H9 (cell line): Measurements from ENCODE around the gene MRPL44. TPM values are rescaled to one million over a fixed set of nuclear protein-coding genes. Genes with fewer than 3 reads are reported as not detected.

Source experiments
- DNase-seq: peaks from one replicate; pipeline ENCODE4 v3.0.0-alpha.2; 2017
- H2AFZ ChIP-seq: one replicate; pipeline ENCODE4 v1.6.1; 2013; ENCODE audit warnings: mild to moderate bottlenecking, low read length, control low read depth, moderate library complexity
- H2AK5ac ChIP-seq: 2 replicates; pipeline ENCODE4 v1.6.1; 2013; ENCODE audit warnings: low read length, control low read depth, mixed read lengths; ENCODE audit not compliant: insufficient read length
- H2BK120ac ChIP-seq: one replicate; pipeline ENCODE4 v1.6.1; 2013; ENCODE audit warnings: low read depth, mild to moderate bottlenecking, low read length, control low read depth, inconsistent platforms; ENCODE audit not compliant: poor library complexity, severe bottlenecking
- H2BK12ac ChIP-seq: 2 replicates; pipeline ENCODE4 v1.6.1; 2013; ENCODE audit warnings: low read length, control low read depth, mixed read lengths, low read depth; ENCODE audit not compliant: insufficient read length
- H2BK15ac ChIP-seq: 2 replicates; pipeline ENCODE4 v1.6.1; 2013; ENCODE audit warnings: low read depth, low read length, control low read depth
- H2BK20ac ChIP-seq: one replicate; pipeline ENCODE4 v1.6.1; 2013; ENCODE audit warnings: low read depth, mild to moderate bottlenecking, low read length, control low read depth, inconsistent platforms; ENCODE audit not compliant: poor library complexity, severe bottlenecking
- H2BK5ac ChIP-seq: 2 replicates; pipeline ENCODE4 v1.6.1; 2013; ENCODE audit warnings: low read length, control low read depth, mixed read lengths; ENCODE audit not compliant: insufficient read length
- H3K14ac ChIP-seq: 2 replicates; pipeline ENCODE4 v1.6.1; 2013; ENCODE audit warnings: low read length, control low read depth; ENCODE audit not compliant: insufficient read depth
- H3K18ac ChIP-seq: 2 replicates; pipeline ENCODE4 v1.6.1; 2013; ENCODE audit warnings: low read depth, mild to moderate bottlenecking, mixed read lengths, low read length, control low read depth; ENCODE audit not compliant: insufficient read length
- H3K23ac ChIP-seq: 2 replicates; pipeline ENCODE4 v1.6.1; 2013; ENCODE audit warnings: low read length, control low read depth, mixed read lengths, low read depth; ENCODE audit not compliant: insufficient read length
- H3K23me2 ChIP-seq: 2 replicates; pipeline ENCODE4 v1.6.1; 2013; ENCODE audit warnings: low read depth, mild to moderate bottlenecking, mixed read lengths, low read length, control low read depth; ENCODE audit not compliant: insufficient read length, poor library complexity, severe bottlenecking
- H3K27ac ChIP-seq: 2 replicates; pipeline ENCODE4 v1.5.1; 2013; ENCODE audit warnings: low read length, control low read depth, mixed read lengths, low read depth; ENCODE audit not compliant: insufficient read length
- H3K27me3 ChIP-seq: 2 replicates; pipeline ENCODE4 v1.6.1; 2013; ENCODE audit warnings: low read length, control low read depth, inconsistent platforms; ENCODE audit not compliant: insufficient read depth
- H3K4ac ChIP-seq: 2 replicates; pipeline ENCODE4 v1.6.1; 2013; ENCODE audit warnings: low read depth, mild to moderate bottlenecking, control low read depth, inconsistent platforms, low read length, moderate library complexity
- H3K4me1 ChIP-seq: 2 replicates; pipeline ENCODE4 v1.6.1; 2013; ENCODE audit warnings: low read length, control low read depth, inconsistent platforms; ENCODE audit not compliant: insufficient read depth
- H3K4me2 ChIP-seq: 2 replicates; pipeline ENCODE4 v1.6.1; 2013; ENCODE audit warnings: low read length, control low read depth, mixed read lengths; ENCODE audit not compliant: insufficient read length, insufficient read depth
- H3K56ac ChIP-seq: 2 replicates; pipeline ENCODE4 v1.6.1; 2013; ENCODE audit warnings: low read depth, mild to moderate bottlenecking, mixed read lengths, low read length, control low read depth; ENCODE audit not compliant: insufficient read length
- H3K79me1 ChIP-seq: 2 replicates; pipeline ENCODE4 v1.6.1; 2013; ENCODE audit warnings: low read depth, mild to moderate bottlenecking, moderate library complexity, low read length, control low read depth, inconsistent platforms; ENCODE audit not compliant: insufficient read depth, poor library complexity, severe bottlenecking
- H3K79me2 ChIP-seq: 2 replicates; pipeline ENCODE4 v1.6.1; 2013; ENCODE audit warnings: low read length, control low read depth, inconsistent platforms; ENCODE audit not compliant: insufficient read depth
- H3K9ac ChIP-seq: 2 replicates; pipeline ENCODE4 v1.6.1; 2013; ENCODE audit warnings: low read length, control low read depth, mixed read lengths; ENCODE audit not compliant: insufficient read length; ENCODE audit errors: extremely low read depth
- H3K9me3 ChIP-seq: one replicate; pipeline ENCODE4 v1.6.1; 2013; ENCODE audit warnings: low read depth, low read length, inconsistent platforms; ENCODE audit not compliant: control insufficient read depth
- H3T11ph ChIP-seq: one replicate; pipeline ENCODE4 v1.6.1; 2013; ENCODE audit warnings: mild to moderate bottlenecking, low read length, control low read depth, inconsistent platforms
- H4K20me1 ChIP-seq: one replicate; pipeline ENCODE4 v1.6.1; 2013; ENCODE audit not compliant: control insufficient read depth, insufficient read length, insufficient read depth
- H4K5ac ChIP-seq: 2 replicates; pipeline ENCODE4 v1.6.1; 2013; ENCODE audit warnings: low read depth, mild to moderate bottlenecking, mixed read lengths, low read length, control low read depth; ENCODE audit not compliant: insufficient read length
- H4K8ac ChIP-seq: replicated peaks from 2 replicates; pipeline ENCODE4 v1.6.1; 2013; ENCODE audit warnings: low read length, control low read depth, mixed read lengths, low read depth; ENCODE audit not compliant: insufficient read length
- H4K91ac ChIP-seq: 2 replicates; pipeline ENCODE4 v1.6.1; 2013; ENCODE audit warnings: low read depth, mild to moderate bottlenecking, moderate library complexity, mixed read lengths, low read length, control low read depth; ENCODE audit not compliant: insufficient read length
- H3K27ac Mint-ChIP-seq, 3 experiments: 2 replicates in 2 of 3; 3 replicates in 1 of 3; pipeline ENCODE4 v1.8.0; 2020 to 2021; ENCODE audit warnings: mixed read lengths in 3 of 3, mild to moderate bottlenecking in 1 of 3, moderate library complexity in 1 of 3
- H3K27me3 Mint-ChIP-seq: 2 replicates; pipeline ENCODE4 v1.8.0; 2021; ENCODE audit warnings: low read depth, mild to moderate bottlenecking, moderate library complexity, mixed read lengths
- H3K36me3 Mint-ChIP-seq, 3 experiments: 2 replicates in 2 of 3; 3 replicates in 1 of 3; pipeline ENCODE4 v1.8.0; 2020 to 2021; ENCODE audit warnings: low read depth in 3 of 3, mixed read lengths in 3 of 3; ENCODE audit not compliant: insufficient read depth in 1 of 3
- H3K4me1 Mint-ChIP-seq, 2 experiments: 2 replicates each; pipeline ENCODE4 v1.8.0; 2020; ENCODE audit warnings: mixed read lengths in 2 of 2
- H3K4me3 Mint-ChIP-seq, 2 experiments: 2 replicates in 1 of 2; 3 replicates in 1 of 2; pipeline ENCODE4 v1.8.0; 2020 to 2021; ENCODE audit warnings: mild to moderate bottlenecking in 2 of 2, mixed read lengths in 2 of 2, moderate library complexity in 1 of 2
- H3K9me3 Mint-ChIP-seq, 2 experiments: 2 replicates in 1 of 2; 3 replicates in 1 of 2; pipeline ENCODE4 v1.8.0; 2020; ENCODE audit warnings: mild to moderate bottlenecking in 2 of 2, mixed read lengths in 2 of 2, moderate library complexity in 1 of 2
- WGBS: extraction: QIAGEN DNeasy Blood & Tissue Kit; methylation state at CpG from one replicate; pipeline ENCODE4 v1.1.7; 2013; ENCODE audit warnings: missing lambda C conversion rate, low lambda C conversion rate, mixed read lengths; ENCODE audit not compliant: insufficient read length; ENCODE audit errors: extremely low coverage; 5-methylcytosine and 5-hydroxymethylcytosine counted together
- total RNA-seq: library from RNA; stranded (reverse); gene quantifications from 2 replicates; pipeline ENCODE4 v1.2.1, GENCODE V29; 2021
- TF ChIP-seq, protein P1 (sequence below): fragments of 200-600 bp; sonication (generic); conservative IDR thresholded peaks from 3 replicates; pipeline ENCODE4 v1.8.0; 2021; ENCODE audit warnings: antibody characterized with exemption, mild to moderate bottlenecking

The MRPL44 gene
- total RNA-seq, 1 experiment from 2014 or later = 46.1 TPM

DNA sequence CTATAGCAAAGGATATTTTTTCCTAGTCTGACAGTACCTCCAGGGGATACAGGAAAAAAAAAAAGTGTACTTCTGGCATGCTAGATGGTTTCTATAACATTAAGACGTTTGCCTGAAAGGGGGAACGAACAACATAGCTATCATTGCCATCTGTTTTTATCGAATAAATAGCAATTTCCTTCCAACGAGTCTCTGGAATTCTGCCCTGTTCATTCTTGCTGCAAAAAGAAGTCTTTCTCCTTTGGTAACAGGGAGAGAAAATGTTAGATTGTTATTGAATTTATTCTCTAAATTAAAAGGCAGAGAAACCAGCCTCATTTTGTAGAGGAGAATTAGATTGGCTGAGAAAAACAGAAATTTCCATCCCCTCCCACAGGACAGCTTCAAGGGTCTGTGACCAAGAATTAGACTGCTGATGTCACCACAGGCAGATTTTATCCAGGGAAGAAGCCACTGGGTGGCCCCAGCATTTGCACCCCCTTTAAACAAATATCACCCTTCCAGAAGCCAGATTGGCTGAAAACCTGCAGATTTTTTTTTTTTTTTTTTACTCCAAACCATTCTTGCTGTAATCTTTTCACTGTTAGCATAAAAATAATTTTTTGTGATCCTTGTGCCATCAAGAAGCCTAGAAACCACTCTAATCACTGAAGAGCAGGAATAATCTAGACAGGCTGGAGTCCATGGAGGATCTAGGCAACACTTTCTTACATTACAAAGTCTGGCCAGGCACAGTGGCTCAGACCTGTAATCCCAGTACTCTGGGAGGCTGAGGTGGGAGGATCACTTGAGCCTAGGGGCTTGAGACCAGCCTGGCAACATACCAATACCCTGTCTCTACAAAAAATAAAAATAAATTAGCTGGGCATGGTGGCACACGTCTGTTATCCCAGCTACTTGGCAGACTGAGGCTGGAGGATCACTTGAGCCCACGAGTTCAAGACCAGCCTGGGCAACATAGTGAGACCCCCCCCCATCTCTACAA, 24.2 kb upstream of the MRPL44 start:
- Mint-ChIP-seq H3K9me3 (0 out of 5 replicates have a peak, but pooled peaks cover 0 to under 1% of the 10 kb centered on the region in 2 experiments), H3K4me1 (peaks cover 53 to 59% of the 10 kb centered on the region in 2 experiments), H3K27ac (peak overlapping the region; percentile 52 to 91 (median 65); a peak in 4 of 7 replicates), H3K4me3 (no peak overlapping the region), H3K36me3 (peaks cover 1 to 2% (median 2%) of the 10 kb centered on the region in 3 experiments; a peak in 5 of 7 replicates), H3K27me3 (no peaks in the 10 kb centered on the region)
- TF ChIP-seq, protein P1, sequence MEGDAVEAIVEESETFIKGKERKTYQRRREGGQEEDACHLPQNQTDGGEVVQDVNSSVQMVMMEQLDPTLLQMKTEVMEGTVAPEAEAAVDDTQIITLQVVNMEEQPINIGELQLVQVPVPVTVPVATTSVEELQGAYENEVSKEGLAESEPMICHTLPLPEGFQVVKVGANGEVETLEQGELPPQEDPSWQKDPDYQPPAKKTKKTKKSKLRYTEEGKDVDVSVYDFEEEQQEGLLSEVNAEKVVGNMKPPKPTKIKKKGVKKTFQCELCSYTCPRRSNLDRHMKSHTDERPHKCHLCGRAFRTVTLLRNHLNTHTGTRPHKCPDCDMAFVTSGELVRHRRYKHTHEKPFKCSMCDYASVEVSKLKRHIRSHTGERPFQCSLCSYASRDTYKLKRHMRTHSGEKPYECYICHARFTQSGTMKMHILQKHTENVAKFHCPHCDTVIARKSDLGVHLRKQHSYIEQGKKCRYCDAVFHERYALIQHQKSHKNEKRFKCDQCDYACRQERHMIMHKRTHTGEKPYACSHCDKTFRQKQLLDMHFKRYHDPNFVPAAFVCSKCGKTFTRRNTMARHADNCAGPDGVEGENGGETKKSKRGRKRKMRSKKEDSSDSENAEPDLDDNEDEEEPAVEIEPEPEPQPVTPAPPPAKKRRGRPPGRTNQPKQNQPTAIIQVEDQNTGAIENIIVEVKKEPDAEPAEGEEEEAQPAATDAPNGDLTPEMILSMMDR = no peak
- Histone ChIP-seq H3K79me2 (peaks cover 34% of the 10 kb centered on the region; the same call in 1 of the 2 replicates), H2AK5ac (no peak overlapping the region), H3K9ac (no peak overlapping the region), H2BK5ac (no peak overlapping the region), H2BK20ac (no peak overlapping the region), H3K4me1 (peaks cover 25% of the 10 kb centered on the region), H2BK15ac (no peak overlapping the region), H2BK120ac (no peak overlapping the region), H3K9me3 (no peaks in the 10 kb centered on the region), H3K18ac (no peak overlapping the region), H3K14ac (no peak overlapping the region), H3K4ac (no peak overlapping the region), H3K23me2 (no peaks in the 10 kb centered on the region), H4K91ac (no peak overlapping the region), H3K79me1 (peaks cover 3% of the 10 kb centered on the region), H3K4me2 (no peak overlapping the region), H3K27ac (no peak overlapping the region), H4K20me1 (no peaks in the 10 kb centered on the region), H2BK12ac (no peak overlapping the region), H2AFZ (no peak overlapping the region), H3K27me3 (no peaks in the 10 kb centered on the region), H3K23ac (no peak overlapping the region), H4K8ac (no peak overlapping the region), H4K5ac (no peak overlapping the region), H3T11ph (no peak overlapping the region), H3K56ac (no peak overlapping the region)
- WGBS = no CpG with 5 or more reads among the region's 6 CpGs
- DNase-seq = no peak
